Kidney (tissue), 14 donors: ENCODE results near the gene CCDC71. TPM values are rescaled to one million over a fixed set of nuclear protein-coding genes. Genes with fewer than 3 reads are reported as not detected.

ENCODE experiments used
- DNase-seq, 5 donors: peaks; one replicate each; pipeline ENCODE4 v3.0.0-alpha.2; 2013 to 2020
- FAIRE-seq: peaks from 2 replicates; lab custom pipeline; 2012; peaks lifted over from hg19 to GRCh38; lab: Jason Lieb, UNC
- H3K27ac ChIP-seq, 2 donors: one replicate each; pipeline ENCODE4 v1.7.0; 2013; ENCODE audit warnings: low read depth in 2 of 2, low read length in 2 of 2, inconsistent platforms in 1 of 2
- H3K27me3 ChIP-seq: one replicate; pipeline ENCODE4 v1.7.1; 2013; ENCODE audit warnings: low read length, inconsistent platforms; ENCODE audit not compliant: control insufficient read depth, insufficient read depth
- H3K36me3 ChIP-seq, 3 donors: one replicate each; pipeline versions ENCODE4 v1.7.0 to v1.7.1; 2013; ENCODE audit warnings: low read length in 3 of 3, control low read depth in 1 of 3, inconsistent platforms in 1 of 3; ENCODE audit not compliant: insufficient read depth in 3 of 3, control insufficient read depth in 2 of 3
- H3K4me1 ChIP-seq, 3 donors: one replicate each; pipeline versions ENCODE4 v1.7.0 to v1.7.1; 2013; ENCODE audit warnings: low read length in 3 of 3, inconsistent platforms in 1 of 3, low read depth in 1 of 3; ENCODE audit not compliant: control insufficient read depth in 2 of 3, insufficient read depth in 2 of 3
- H3K4me3 ChIP-seq, 3 donors: one replicate each; pipeline versions ENCODE4 v1.7.0 to v1.8.1; 2013; ENCODE audit warnings: low read length in 3 of 3, control low read depth in 1 of 3, inconsistent platforms in 1 of 3
- H3K9ac ChIP-seq, 3 donors: one replicate each; pipeline versions ENCODE4 v1.7.0 to v1.7.1; 2013; ENCODE audit warnings: low read length in 3 of 3, control low read depth in 1 of 3, inconsistent platforms in 1 of 3
- H3K9me3 ChIP-seq, 3 donors: one replicate each; pipeline versions ENCODE4 v1.7.0 to v1.7.1; 2013; ENCODE audit warnings: low read length in 3 of 3, control low read depth in 1 of 3, inconsistent platforms in 1 of 3; ENCODE audit not compliant: control insufficient read depth in 2 of 3, insufficient read depth in 1 of 3
- intact Hi-C: fragments of 100-400 bp; cut with DNase I; formaldehyde crosslinking; loops from one replicate; pipeline ENCODE4 v1.11.1; 2022
- polyA plus RNA-seq: library from polyadenylated mRNA; stranded (reverse); fragments of 350-450 nt; fragmentation: Illumina TruSeq; extraction: RNeasy Lipid Tissue Mini Kit (QIAGEN cat#74804); gene quantifications from one replicate; pipeline ENCODE4 v1.2.3, GENCODE V29; 2014; ENCODE audit warnings: low read depth, low replicate concordance; ENCODE audit not compliant: insufficient read depth
- total RNA-seq: library from RNA; stranded (reverse); fragmentation: NEBNext Ultra II Directional; extraction: Animal tissue kit (Norgen Biotek cat#: 25700); gene quantifications from one replicate; pipeline ENCODE4 v1.2.1, GENCODE V29; 2021
- TF ChIP-seq, protein P1 (sequence below): IDR thresholded peaks from 3 replicates; pipeline ENCODE4 v1.5.1; 2012; ENCODE audit warnings: mild to moderate bottlenecking, moderate library complexity, borderline replicate concordance; ENCODE audit not compliant: insufficient read depth; ENCODE audit errors: extremely low read depth
- donor health status: control.
- donor health status: control.
- donor health status: control.
- donor health status: control.
- donor health status: control.
- donor health status: DM: yes; HTN: yes; CAD: no.
- donor health status: Normal renal cell carcinoma (clear cell type).

CCDC71 gene
- total and polyA plus RNA-seq, 2 donors from 2014 or later = 21.0 to 27.6 TPM

DNA sequence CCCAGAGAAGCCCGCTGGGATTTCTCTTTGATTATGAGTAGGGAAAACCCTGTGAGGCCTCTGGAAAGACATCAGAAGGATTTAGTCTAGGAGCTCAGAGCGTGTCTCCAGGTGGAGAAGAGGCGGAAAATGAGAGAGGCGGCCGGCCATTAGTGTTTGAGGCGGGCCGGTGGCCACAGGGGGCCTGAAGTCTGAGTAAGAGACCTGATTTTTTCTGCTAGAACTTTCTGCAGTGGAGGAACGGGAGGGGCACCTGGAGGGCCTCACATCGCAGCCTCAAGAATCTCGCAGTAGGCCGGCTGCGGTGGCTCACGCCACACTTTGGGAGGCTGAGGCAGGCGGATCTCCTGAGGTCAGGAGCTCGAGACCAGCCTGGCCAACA is 33.8 kb upstream of the CCDC71 start:
- Histone ChIP-seq H3K27me3 (no peaks in the 10 kb centered on the region), H3K4me1 (no peaks in the 10 kb centered on the region), H3K9me3 (no peaks in the 10 kb centered on the region), H3K36me3 (no peaks in the 10 kb centered on the region), H3K9ac (no peak overlapping the region), H3K4me3 (peak overlapping the region in 2 of 3 donors; percentile 26 to 56), H3K27ac (no peak overlapping the region)
- TF ChIP-seq, protein P1, sequence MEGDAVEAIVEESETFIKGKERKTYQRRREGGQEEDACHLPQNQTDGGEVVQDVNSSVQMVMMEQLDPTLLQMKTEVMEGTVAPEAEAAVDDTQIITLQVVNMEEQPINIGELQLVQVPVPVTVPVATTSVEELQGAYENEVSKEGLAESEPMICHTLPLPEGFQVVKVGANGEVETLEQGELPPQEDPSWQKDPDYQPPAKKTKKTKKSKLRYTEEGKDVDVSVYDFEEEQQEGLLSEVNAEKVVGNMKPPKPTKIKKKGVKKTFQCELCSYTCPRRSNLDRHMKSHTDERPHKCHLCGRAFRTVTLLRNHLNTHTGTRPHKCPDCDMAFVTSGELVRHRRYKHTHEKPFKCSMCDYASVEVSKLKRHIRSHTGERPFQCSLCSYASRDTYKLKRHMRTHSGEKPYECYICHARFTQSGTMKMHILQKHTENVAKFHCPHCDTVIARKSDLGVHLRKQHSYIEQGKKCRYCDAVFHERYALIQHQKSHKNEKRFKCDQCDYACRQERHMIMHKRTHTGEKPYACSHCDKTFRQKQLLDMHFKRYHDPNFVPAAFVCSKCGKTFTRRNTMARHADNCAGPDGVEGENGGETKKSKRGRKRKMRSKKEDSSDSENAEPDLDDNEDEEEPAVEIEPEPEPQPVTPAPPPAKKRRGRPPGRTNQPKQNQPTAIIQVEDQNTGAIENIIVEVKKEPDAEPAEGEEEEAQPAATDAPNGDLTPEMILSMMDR = no peak
- DNase-seq (peak in 1 of 5 donors; percentile 61), FAIRE-seq (no peak)
- intact Hi-C loops = no loop called here

DNA sequence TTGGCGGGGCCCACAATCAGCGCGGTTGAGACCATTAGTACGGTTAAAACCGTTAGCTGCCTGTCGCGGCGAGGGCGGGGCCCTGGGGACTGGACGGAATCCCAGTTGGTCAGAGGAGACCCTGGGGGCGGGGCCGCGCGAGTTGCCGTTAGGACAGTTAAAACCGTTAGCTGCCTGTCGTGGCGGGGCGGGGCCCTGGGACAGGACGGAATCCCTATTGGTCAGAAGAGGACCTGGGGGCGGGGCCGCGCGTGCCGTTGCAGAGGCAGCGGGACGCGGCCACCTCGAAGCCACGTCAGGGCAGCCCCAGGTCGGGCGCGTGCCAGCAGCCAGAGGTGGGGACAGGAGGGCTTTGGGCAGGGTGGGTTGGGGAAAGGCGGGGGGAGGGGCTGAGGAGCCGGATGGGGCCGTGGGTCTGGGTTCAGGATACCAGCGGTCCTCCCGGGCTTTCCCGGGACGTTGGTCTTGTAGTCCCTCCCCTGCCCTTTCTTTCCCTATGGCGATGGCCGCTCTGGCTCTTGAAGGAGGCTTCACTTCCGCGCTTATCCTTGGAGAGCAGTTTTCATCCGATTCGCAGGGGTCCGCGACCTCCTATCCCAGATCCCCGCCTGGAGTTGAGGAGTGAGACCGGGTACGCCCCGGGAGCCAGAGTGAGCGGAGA is 33.2 kb upstream of the CCDC71 start:
- H3K36me3 ChIP-seq = no peaks in the 10 kb centered on the region
- no peak overlapping the region for H3K9ac ChIP-seq
- DNase-seq (peak; percentile 84 to 97 (median 92)), FAIRE-seq (no peak)
- H3K4me3 ChIP-seq = peak overlapping the region in 2 of 3 donors; percentile 36 to 56
- TF ChIP-seq, protein P1 = no peak
- no peaks in the 10 kb centered on the region for H3K9me3 ChIP-seq
- intact Hi-C loops = no loop called here
- H3K4me1 ChIP-seq = no peaks in the 10 kb centered on the region
- H3K27ac ChIP-seq = peak overlapping the region in 1 of 2 donors; percentile 32
- no peaks in the 10 kb centered on the region for H3K27me3 ChIP-seq

DNA sequence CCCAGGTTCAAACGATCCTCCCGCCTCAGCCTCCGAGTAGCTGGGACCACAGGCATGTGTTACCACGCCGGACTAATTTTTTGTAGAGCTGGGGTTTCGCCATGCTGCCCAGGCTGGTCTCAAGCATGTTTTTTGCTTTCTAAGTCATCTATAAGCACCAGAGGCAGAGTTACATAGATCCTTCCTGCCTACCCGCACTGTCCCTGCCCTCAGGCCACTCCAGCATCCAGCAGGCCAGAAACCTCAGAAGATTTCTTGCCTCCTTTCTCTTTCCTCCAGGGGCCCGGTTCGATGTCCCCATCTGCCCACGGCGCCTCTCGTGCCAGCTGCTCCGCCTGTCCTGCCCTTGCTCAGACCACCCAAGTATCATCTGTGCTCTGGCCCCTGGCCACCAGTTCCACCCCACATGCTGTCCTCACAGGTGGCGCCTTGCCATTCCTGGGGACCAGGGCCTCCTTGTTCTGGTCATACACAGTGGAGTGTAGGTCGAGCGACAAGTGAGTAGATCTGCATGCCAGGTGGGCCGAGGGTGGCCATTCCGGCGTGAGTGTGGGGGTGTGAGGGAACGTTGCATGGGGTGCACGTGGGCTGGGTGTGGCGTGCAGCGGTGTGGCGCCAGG is 32.6 kb upstream of the CCDC71 start:
- no peaks in the 10 kb centered on the region for H3K36me3 ChIP-seq
- TF ChIP-seq, protein P1 = no peak
- no peak overlapping the region for H3K9ac ChIP-seq
- no peaks in the 10 kb centered on the region for H3K27me3 ChIP-seq
- H3K27ac ChIP-seq = peak overlapping the region in 1 of 2 donors; percentile 32
- DNase-seq (peak in 1 of 5 donors; percentile 7), FAIRE-seq (no peak)
- H3K4me1 ChIP-seq = no peaks in the 10 kb centered on the region
- H3K4me3 ChIP-seq = peak overlapping the region in 2 of 3 donors; percentile 35 to 36
- intact Hi-C loops = no loop called here
- no peaks in the 10 kb centered on the region for H3K9me3 ChIP-seq
